Activated CD4-positive, alpha-beta T cell treated with anti-CD3 and anti-CD28 coated beads, Interleukin-2, amount 50 U/mL, for 4 hours (primary cell): ENCODE data around the gene ZNRF4.
"Not testable (repeated sequence)": the region's sequence is repeated elsewhere in the genome, so short reads cannot be mapped to it uniquely, and the experiment has no call there.

Experiments used
- DNase-seq, 2 experiments: peaks; one replicate each; pipeline ENCODE4 v3.0.0-alpha.2; 2020

Gene ZNRF4

DNA sequence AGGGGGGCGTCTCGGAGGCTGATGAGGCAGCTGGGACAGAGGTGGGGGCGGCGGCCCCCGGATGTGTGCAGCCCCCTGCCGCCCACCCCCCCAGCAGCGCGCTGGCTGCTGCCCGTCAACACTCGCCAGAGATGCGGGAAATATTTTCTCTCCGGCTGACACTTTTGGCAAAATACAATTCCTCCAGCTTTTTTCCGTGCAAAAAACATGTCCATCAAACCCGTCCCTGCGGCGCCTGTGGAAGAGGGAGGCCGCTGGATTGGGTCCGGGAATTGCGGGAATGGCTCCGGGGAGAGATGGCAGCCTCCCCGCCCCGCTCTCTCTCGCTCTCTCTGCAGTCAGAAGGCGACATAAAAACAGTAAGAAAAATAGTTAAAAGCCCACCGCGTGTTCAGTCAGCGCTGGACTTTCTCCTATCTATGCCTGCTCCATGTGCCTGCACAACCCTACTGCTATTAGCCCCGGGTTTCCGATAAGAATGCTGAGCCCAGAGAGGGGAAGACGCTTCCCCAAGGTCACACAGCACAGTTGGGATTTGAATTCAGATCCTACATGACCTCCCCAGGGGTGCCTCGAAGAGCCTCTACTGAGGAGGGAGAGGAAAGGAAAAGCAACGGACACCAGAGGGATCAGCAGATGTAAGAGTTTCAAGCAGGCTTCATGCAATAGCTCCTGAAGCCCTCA is 23.2 kb downstream of the ZNRF4 start:
- DNase-seq, result no peak

DNA sequence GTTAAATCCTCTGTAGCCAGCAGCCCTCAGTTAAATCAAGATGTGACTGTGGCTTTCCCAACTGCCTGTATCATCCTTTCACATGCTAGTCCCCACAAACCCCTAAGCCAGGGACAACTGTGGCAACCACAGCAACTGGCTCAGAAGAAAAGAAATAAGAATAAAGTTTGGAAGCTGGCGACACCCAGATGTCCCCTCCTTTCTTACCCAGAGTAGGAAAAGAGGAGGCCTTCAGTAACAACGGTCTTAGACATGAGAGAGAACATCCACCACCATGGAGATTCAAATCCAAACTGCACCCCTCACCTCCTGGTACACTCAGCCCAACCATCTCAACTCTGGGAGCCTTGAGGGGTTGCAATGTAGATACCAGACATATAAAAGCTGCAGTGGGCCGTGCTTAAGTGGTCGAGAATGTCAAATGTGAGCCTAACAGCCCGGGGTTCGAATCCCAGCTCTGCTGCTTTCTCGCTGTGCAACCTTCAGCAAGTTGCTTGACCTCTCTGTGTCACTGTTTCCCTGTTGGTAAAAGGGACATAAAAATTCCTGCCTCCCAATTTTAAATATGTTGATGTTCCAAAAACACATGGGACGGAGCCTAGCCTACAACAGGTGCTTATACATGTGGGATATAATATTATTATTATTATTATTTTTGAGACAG is 23.8 kb downstream of the ZNRF4 start:
- no peak for DNase-seq

DNA sequence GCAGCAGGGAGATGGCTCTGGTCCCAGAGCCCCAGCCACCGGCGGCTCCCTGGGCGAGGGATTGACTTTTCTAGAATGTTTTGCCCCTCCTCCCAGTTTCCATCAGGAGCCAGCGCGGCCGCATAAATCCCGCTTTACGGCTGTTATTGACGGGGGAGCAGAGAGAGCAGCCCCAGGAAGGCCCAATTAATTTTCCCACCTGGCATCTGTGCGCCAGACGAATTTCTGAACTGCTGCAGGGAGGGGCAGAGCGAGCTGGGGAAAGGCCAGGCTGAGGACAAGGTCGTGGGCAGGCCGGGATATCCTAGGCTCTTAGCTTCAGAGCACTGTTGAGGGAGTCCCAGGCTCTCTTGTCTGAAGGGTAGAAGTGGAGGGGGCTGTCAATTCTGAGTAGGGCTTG is 24.7 kb downstream of the ZNRF4 start:
- no peak for DNase-seq

DNA sequence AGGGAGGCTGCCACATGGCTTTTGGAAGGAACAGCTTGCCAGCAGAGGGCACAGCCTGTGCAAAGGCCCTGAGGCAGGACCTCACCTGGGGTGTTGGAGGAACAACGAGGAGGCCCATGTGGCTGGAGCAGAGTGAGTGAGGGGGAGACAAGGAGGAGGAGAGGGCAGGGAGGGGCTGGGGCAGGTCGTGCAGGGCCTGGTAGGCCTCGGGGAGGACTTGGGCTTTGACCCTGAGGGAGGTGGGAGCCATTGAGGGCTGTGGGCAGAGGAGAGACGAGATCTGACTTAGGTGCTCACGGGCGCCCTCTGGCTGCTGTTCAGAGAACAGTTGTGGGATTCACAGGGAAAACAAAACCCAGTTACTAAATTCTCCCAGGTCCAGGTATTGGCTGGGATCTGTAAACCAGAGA is 25.2 kb downstream of the ZNRF4 start:
- peak; percentile 19 to 25 for DNase-seq

DNA sequence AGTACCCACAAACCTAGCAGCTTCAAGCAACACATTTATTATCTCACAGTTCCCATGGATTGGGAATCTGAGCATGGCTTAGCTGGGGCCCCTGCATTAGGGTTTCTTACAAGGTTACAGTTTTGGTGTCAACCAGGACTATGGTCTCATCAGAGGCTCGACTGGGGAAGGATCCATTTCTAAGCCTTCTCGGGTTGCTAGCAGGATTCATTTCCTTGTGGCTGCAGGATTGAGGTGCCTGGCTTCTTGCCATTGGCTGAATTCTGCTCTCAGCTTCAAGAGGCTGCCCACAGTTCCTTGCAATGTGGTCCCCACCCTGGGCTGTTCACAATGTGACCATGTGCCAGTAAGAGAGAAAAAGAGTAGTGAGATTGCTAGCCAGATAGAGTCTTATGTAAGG is 26.7 kb downstream of the ZNRF4 start:
- no peak for DNase-seq

DNA sequence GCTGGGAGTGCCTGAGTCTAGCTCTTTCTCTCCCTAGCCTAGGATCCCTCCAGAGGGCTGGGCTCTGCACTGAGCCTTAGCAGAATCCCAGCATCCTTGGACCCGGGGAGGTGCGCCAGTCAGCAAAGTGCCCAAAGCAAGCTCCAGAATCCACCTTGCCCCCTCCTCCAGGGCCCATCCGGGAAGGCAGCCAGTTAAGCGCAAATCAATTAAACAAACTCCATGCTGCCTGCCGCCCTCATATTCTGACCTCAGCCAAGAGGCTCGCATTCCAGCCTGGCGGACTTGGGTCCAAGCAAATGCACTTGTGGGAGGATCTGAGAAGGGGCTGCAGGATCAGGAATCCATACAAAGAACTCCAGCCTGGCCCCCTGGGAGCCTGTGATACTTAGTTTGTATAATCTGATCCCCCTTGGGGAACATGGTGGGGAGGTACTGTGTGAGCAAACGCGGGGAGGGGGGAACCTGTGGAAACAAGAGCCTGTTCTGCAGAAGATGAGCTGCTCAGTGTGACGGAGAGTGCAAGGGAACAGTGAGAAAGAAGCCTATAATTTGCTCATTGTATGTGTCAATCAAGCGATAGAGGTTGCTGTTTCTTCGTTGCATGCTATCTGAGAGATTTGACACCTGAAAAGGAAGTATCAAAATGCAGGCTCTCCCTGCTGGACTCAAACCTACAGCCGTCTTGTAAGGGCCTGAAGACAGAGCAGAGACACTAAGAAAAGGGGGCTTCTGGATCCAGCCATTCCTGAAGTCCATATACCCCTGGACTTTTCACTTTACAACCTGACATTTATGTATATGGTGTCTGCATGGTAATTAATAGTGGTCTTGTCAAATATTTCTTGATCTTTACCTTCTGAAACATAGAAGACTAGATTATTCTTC is 29.4 kb downstream of the ZNRF4 start:
- no peak for DNase-seq

DNA sequence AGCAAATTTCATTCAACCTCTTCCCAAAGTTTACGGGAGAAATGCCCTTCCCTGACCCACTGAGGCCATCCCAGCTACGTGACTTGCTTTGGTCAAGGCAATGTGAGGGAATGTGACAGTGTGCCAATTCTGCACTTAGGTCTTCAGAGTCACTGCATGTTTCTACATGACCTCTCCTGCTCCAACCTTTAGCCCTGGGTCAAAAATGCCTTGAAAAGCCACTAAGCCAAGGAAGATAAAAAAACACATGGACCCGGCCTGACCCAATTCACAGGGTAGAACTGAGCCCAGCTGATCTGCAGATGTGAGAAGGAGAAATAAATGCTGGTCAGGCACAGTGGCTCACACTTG is 30.0 kb downstream of the ZNRF4 start:
- DNase-seq, result no peak

DNA sequence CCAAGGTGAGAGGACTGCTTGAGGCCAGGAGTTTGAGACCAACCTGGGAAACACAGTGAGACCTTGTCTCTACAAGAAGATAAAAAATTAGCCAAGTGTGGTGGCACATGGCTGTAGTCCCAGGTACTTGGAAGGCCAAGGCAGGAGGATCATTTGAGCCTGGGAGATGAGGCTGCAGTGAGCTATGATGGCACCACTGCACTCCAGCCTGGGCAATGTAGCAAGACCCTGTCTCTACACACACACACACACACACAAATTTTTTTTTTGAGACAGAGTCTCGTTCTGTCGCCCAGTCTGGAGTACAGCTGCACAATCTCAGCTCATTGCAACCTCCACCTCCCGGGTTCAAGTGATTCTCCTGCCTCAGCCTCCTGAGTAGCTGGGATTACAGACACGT is 30.4 kb downstream of the ZNRF4 start:
- not testable (repeated sequence) for DNase-seq

DNA sequence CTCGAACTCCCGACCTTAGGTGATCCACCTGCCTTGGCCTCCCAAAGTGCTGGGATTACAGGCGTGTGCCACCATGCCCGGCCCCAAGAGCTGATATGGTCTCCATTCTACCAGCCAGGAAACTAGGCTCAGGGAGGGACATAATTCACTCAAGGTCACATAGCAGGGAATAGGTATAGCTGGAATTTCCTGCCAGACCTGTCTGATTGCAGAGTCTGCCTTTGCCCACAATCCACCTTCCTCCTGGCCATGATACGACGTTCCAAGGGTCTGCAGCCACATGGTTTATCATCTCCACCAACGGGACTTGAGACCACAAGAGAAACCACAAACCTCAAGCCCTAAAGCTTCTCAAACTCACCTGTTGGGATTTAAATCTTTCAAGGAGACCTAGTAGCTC is 32.0 kb downstream of the ZNRF4 start:
- DNase-seq, result no peak

DNA sequence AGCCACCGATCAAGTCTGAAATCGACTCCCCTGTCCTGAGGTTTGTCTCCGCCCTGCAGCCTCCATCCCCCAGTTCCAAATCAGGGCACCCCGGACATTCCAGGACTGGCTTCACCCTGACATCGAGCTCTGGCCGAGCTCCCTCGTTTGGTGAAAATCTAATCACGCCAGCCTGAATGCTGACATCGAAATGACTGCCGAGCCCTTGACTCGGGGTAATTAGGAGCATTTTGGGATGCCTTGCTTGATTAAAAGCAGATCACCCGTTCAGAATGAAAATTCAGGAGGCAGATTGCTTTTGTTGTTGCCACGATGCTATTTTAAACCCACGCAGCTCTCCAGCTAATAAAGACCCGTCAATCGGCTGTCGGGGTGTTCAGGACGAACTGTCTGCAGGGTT is 34.3 kb downstream of the ZNRF4 start:
- no peak for DNase-seq

DNA sequence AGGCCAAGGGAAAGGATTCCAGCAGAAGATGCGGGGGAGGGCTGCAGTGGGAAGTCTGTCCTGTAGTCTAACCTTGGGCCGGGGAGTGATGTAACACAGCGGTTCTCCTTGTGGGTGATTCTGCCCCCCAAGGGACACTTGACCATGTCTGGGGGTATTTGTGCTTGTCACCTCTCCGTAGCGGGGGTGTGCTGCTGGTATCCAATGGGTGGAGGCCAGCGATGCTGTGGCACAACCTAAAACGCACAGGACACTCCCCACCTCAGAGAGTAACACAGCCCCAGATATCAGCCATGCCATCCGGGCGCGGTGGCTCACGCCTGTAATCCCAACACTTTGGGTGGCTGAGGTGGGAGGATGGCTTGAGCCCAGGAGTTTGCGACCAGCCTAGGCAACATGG is 36.3 kb downstream of the ZNRF4 start:
- DNase-seq, result no peak

DNA sequence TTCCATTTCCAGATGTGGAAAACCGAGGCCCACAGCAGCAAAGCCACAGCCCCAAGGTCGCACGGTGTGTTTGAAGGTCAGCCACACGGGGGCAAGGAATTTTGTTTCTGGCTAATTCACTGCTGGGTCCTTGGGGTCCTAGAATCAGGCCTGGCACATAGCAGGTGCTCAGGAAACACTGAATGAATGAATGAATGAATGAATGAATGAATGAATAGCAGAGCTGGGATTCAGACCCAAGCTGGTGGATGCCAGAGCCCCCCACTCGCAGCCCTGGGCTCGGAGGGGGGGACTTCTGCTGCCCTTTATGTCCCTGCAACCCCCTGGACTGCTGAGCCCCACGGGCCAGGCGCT is 37.0 kb downstream of the ZNRF4 start:
- no peak for DNase-seq

DNA sequence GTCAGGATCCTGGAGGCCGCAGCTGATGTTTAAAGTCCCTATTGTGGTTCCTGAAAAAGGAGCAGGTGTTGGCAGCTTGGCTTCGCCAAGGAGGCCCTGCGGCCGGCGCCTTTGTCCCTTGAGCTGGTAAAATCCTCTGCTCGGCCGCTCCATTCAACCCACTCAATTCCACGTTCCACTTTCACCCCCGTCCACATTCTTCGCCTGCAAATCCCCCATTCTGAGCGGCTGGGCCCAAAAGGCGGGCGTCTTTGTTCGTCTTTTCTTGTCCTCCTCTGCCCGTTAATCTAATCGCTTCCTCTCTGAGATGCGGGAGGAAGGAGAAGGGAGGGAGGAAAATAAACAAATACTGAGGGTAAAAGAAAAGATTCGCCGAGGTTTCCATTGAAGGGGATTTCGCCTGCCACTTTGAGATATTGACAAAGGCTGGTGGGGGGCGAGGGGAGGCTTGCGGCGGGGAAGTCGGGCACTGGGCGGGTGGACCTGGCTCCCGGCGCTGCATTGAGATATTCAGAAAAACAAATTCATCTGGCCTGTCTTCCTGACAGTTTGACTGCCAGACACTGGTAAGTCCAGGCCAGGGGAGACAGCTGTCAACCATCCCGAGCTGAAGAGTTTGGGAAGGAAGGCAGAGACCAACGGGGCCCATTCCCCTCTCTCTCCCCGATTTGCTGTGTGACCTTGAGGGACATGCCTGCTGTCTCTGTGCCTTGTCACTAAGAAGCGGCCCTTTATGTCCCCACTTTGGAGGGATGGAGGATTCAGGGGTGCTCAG is 37.6 kb downstream of the ZNRF4 start:
- no peak for DNase-seq

DNA sequence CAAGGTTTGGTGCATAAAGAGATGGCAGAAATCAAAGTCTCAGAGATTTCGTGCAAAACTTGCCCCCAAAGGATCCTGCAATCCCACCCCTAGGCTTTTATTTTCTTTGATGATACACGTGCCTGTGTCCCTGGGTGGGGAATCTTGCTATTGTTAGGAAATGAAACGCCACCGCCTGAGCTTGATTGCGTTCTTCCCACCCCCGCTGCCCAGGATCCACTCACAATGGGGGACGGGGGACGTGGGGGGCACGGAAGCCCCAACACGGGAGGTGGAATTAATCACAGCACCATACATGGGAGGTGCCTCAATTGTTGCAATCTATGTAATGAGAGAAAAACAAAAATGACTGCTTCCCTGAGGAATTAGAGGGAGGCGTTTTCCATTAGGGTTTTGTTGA is 39.6 kb downstream of the ZNRF4 start:
- no peak for DNase-seq

DNA sequence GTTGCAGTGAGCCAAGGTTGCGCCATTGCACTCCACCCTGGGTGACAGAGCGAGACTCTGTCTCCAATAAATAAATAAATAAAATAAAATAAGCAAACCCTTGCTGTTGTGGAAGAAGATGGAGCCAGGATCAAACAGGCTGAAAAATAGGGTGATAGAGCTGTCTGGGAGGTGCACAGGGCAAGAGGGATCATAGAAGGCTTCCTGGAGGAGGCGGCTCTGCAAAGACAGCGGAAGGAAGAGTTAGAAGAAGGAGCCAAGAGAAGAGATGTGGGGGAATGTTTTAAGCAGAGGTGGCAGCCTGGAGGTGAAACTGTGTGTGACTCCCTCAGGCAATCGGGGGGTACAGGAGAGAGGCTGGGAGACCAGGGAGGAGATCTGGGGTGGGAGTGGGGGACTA is 40.6 kb downstream of the ZNRF4 start:
- DNase-seq, result no peak

DNA sequence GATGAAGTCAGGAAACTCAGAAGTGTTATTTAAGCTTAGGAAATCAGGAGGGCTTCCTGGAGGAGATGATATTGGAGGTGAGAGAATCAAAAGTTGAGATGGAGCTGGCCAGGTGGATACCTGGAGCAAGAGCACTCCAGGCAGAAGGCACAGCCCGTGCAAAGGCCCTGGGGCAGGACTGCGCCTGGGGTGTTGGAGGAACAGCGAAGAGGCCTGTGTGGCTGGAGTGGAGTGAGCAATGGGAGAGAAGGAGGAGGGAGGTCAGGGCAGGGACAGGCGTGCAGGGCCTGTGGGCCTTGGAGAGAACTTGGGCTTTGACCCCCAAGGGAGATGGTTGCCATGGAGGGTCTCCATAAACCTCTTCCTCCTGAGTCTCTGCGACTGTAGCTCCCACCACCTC is 42.1 kb downstream of the ZNRF4 start:
- DNase-seq, result no peak

DNA sequence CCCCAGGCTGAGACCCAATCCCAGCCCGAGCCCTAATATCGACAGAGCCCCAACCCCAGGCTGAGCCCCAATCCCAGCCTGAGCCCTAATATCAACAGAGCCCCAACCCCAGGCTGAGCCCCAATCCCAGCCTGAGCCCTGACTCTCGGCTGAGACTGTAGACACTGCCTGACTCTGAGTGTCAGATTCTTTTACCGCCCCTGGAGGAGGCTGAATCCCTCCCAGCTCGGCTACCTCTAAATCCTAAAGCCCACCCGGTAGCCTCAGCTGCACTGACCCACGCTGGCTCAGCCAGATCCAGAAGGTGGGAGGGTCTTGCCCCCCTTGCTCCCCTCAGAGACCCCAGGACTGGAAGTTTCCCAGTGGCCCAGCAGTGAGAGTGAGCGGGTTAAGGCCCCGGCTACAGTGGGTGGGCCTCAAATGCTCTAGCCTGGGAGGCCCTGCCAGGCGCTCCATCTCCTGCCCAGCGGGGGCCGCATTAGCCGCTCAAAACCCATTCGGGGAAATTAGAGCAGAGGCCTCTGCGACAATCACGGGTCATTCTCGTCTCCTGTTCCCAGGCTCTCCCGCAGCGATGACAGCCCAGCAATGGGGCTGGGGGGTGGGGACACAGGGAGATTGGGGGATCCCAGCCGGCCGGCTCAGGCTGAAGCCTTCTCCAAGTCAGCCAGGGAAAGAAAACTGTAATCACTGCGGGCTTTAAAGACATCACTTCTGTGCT is 43.8 kb downstream of the ZNRF4 start:
- no peak for DNase-seq

DNA sequence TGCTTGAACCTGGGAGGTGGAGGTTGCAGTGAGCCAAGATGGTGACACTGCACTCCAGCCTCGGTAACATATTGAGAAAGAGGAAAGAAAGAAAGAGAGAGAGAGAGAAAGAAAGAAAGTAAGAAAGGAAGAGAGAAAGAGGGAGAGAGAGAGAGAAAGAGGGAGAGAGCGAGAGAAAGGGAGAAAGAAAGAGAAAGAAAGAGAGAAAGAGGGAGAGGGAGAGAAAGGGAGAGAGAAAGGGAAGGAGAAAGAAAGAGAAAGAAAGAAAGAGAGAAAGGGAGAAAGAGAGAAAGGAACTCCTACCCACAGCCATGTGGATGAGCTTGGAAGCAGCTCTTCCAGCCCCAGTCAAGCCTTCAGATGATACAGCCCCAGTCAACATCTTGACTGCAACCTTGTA is 46.7 kb downstream of the ZNRF4 start:
- no peak for DNase-seq

DNA sequence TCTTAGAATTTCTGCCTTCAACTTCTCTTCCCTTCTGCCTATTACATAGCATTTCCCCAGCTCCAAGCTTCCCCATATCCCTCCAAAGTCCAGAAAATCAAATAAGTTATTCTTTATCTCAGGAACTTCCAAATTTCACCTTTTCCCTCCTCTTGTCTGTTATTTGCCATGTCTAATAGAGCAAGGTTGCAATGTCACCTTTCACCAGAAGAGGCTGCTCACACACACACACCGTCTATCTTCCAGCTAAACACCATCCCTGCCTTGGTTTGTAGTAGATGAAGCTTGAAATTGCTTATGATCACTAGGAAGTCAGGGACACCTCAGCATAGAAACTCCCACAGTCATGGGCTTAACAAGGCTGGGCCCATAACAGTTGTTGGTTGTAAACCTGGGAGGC is 48.4 kb downstream of the ZNRF4 start:
- no peak for DNase-seq

DNA sequence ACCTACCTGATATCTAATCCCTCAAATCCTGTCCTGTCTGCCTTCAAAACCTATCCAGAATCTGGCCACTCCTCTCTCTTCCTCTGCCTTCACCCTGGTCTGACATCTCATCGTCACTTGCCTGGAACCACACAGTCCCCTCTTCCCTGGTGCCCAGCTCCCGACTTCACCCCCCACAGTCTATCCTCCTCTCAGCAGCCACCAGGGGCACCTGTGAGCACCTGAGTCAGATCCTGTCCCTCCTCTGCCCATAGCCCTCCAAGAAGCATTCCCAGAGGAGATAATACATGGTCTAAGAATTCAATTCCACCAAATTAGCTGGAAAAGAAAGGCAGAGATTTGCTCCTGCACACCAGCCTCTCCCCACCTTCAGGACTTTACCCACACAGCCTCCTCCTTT is 48.9 kb downstream of the ZNRF4 start:
- DNase-seq, result no peak
